CD4-positive, alpha-beta T cell treated with Interleukin-6 at 100 ng/mL for 8 hours (primary cell): ENCODE data around the gene KDM4B.

Experiments
- DNase-seq: peaks from one replicate; pipeline ENCODE4 v3.0.0-alpha.2; 2020; ENCODE audit warnings: mixed read lengths, low spot score

Gene KDM4B

GRCh38 chr19:5107432-5108122 lies 138.7 kb downstream of the KDM4B start:
- DNase-seq, result no peak

GRCh38 chr19:5108123-5108596 lies 139.2 kb downstream of the KDM4B start:
- no peak for DNase-seq

DNA sequence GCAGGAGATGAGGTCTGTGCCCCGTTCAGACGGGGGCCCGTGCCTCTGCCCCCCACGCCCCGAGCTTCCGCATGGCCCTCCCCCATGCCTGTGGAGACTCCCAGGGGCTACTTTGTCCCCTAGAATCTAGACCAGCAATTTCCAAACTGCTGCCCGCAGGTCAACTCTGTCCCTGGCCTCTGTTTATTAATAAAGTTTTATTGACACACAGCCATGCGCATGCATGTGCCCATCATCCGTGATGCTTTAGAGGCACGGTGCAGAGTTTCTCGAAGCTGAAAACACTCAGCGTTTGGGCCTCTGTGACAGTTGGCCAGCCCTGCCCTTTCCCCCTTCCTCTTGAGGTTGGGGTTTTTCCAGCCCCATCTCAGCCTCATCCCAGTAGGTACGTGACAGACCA lies 140.0 kb downstream of the KDM4B start:
- DNase-seq, result no peak

GRCh38 chr19:5109560-5109959 lies 140.6 kb downstream of the KDM4B start:
- DNase-seq, result no peak

DNA sequence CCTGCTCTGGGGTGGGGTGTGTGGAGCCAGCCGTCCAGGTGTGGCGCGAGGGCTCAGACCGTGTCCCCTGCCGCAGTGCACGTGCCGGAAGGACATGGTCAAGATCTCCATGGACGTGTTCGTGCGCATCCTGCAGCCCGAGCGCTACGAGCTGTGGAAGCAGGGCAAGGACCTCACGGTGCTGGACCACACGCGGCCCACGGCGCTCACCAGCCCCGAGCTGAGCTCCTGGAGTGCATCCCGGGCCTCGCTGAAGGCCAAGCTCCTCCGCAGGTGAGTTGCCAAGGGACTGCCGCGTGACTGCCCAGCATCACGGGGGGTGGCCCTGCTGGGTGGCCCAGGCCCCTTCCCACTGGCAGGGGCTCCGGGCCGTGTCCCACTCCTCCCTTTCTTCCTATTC lies 141.6 kb downstream of the KDM4B start:
- DNase-seq, result no peak

DNA sequence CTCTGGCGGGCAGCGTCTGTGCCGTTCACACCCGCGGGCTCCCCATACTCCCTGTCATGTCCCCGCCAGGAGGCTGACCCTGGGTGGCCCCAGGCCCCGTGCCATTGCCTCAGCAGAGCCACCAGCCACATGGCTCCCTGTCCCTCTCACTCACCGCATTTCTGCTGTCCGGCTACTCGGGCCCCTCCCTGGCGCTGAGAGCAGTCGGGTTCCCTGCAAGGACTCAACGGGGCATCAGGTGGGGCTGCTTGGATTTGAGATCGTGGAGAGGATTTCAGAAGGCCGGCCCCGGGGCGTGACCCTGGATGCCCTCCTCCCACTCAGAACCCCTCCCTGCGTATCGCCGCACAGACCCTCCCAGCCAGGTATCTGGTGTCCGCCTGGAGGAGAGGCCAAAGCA lies 142.1 kb downstream of the KDM4B start:
- DNase-seq, result no peak

GRCh38 chr19:5112175-5112574 lies 143.3 kb downstream of the KDM4B start:
- DNase-seq, result no peak

DNA sequence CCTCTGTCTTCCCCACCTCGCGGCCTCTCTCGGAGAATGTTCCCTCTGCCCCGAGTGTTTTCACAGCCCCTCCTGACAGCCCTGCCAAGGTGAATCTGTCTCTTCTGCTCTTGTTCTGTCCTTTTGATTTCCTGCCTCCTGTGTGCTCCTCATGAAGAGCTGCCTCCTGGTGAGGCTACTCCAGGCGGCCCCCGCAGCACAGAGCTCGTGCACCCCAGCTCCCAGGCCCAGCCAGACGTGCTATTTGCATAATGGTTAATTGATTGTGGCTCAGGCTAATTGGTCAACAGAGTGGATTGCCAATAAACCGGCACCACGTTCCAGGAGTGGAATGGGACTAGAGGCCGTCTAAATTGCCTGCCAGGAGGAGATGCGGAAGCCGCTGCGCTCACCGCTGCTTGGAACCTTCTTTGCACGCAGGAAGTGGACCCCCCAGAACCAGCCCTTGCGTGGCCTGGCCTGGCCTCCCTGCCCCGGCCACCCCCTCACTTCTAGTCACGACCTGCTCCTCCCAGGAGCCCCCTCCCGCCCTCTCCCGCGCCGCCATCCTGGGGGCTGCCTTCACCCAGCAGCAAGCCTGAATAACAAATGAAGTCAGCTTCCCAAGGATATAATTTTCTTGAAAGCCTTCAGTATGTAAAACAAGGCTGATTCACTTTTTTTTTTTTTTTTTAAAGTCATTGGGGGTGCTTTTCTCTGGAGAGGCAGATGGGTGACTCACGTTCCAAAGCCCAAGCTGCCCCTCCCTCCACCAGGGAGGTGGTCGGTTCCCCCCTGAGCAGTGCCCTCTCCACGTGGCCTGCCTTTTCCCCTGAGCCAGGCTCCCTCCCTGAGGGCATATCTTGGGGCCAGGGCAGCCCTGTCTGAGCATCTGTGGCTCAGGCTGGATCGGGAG lies 144.0 kb downstream of the KDM4B start:
- no peak for DNase-seq

DNA sequence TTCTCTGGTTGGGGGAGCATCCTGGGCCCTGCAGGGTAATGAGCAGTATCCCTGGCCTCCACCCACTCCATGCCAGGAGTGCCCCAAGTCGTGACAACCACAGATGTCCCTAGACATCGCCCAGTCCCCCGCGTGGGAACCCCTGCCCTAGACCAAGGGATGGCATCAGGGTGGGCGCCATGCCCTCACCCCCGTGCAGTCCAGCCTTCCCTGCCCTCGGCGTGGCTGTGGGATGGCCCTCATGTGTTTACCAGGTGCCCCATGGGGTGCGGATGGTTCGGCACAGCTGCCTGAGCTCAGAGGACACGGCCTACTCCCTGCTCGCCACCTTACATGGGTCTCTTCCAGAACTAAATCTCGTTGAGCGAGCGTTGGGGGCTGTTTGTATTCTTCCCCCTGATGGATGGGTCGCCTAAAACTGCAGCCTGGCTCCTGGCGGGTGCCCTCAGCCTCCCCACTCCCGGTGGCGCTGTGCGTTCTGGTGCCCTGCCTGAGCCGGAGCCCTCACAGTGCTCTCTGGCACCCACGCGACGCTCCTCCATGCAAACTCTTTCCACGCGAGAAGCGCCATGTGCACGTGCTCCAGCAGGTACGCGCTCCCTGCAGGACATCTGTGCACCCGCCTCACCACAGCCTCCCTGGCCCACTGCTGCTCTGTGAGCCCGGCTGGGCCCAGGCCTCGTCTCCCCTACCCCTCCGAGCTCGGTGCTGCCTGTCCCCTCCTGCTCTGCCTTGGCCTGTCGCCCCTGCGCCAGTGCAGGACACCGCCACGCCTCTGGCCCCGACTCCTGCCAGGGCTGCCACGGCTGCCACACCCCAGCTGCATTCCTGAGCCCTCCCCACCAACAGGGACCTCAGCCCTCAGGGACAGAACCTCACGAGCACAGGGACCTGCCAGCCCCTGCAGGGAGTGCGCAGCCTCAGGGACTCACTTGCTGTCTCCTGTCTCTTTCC lies 145.0 kb downstream of the KDM4B start:
- no peak for DNase-seq

- DNase-seq, result no peak
Measured at GRCh38 chr19:5114727-5115126, 145.8 kb downstream of the KDM4B start.

GRCh38 chr19:5115351-5115750 lies 146.4 kb downstream of the KDM4B start:
- no peak for DNase-seq

DNA sequence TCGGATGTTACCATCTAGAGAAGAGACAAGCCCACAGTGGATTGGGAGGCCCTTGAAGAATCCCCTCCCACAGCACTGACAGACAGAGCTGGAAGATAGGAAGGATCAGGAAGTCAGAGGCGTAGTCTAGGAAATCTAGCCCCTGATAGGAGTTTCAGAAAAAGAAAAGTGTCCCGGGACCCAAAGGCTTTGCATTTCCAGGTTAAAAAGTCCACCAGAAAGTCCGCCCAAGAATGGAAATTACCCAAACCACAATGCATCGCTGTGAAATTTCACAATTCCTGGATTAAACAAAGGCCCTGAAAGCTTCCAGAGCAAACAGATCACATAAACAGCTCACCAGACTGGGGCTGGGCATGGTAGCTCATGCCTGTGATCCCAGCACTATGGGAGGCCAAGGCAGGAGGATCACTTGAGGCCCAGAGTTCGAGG lies 146.9 kb downstream of the KDM4B start:
- DNase-seq, result no peak

DNA sequence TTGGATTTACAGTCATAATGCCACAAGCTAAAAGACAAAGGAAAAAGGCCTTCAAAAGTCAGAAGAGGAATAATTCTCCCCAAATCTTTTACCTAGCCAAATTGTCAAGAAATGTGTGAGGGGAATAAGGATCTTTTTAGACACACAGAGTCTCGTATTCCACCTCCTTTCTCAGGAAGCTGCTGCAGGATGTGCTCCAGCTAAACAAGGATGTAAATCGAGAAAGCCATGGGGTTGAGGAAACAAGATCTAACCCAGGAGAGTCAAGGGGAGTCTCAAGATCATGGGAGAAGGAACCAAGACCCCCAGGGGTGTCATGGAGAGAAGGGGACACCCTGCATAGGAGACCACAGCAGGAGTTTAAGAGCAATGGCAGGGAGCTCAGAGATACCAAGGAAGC lies 147.4 kb downstream of the KDM4B start:
- no peak for DNase-seq

- DNase-seq, result no peak
Measured at GRCh38 chr19:5117421-5117820, 148.5 kb downstream of the KDM4B start.

GRCh38 chr19:5118026-5118425 lies 149.1 kb downstream of the KDM4B start:
- DNase-seq, result no peak

DNA sequence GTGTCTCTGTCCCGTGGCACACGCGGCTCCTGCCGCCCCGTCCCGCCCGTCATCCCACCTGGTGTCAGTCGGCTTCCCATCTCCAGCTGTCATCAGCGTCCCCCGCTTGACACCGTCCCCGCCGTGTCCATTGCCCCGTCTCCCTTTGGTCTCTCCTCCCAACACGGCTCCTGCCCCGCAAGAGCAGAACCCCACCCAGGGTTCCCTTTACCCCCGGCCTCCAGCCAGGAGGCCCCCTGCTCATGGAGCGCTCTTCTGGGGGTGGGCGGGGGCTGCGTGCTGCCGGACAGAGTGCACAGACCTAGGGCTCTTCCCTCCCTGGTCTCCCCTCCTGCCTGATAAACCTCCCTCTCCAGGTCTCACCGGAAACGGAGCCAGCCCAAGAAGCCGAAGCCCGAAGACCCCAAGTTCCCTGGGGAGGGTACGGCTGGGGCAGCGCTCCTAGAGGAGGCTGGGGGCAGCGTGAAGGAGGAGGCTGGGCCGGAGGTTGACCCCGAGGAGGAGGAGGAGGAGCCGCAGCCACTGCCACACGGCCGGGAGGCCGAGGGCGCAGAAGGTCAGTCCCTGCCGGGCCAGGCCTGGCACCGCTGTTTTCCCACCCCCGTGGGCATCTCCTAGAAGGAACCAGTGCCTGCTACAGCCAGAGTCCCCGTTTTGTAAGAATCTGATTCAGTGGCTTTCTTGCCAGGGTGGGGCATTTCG lies 150.5 kb downstream of the KDM4B start:
- DNase-seq, result no peak

DNA sequence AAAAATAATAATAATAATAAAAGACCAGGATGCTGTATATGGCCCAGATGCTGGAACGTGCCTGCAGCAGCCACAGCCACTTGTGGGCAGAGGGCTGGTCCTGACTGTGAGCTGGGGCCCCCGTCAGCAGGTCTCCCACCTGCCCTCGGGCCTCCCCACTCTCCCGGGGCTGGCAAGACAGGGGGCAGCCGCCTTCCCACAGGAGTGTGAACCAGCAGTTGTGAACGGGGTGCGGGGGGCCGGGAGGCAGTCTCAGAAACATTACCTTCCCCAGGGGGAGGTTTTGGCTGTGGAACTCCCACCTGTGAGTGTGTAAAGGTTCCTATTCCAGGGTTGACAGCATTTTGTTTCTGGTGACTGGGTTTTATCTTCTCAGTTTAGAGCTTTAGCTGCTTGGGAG lies 151.4 kb downstream of the KDM4B start:
- no peak for DNase-seq

DNA sequence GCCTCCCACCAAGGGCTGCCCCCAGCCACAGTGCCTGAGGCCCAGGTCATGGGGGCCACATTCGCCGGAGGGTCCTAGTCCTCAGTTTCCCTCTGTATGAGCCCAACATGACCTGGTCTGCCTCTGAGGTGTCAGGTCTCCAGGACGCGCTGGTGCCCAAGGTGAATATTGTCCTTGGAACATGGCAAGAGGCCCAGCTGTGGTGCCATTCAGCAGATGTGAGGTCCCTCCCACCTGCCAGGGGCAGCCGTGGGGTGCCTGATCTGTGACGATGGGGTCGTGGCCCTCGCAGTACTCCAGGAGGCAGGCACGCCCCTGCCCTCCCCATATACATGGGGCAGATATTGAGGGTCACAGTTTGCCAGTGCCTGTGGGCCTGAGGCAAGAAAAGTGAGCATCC lies 151.9 kb downstream of the KDM4B start:
- DNase-seq, result no peak

DNA sequence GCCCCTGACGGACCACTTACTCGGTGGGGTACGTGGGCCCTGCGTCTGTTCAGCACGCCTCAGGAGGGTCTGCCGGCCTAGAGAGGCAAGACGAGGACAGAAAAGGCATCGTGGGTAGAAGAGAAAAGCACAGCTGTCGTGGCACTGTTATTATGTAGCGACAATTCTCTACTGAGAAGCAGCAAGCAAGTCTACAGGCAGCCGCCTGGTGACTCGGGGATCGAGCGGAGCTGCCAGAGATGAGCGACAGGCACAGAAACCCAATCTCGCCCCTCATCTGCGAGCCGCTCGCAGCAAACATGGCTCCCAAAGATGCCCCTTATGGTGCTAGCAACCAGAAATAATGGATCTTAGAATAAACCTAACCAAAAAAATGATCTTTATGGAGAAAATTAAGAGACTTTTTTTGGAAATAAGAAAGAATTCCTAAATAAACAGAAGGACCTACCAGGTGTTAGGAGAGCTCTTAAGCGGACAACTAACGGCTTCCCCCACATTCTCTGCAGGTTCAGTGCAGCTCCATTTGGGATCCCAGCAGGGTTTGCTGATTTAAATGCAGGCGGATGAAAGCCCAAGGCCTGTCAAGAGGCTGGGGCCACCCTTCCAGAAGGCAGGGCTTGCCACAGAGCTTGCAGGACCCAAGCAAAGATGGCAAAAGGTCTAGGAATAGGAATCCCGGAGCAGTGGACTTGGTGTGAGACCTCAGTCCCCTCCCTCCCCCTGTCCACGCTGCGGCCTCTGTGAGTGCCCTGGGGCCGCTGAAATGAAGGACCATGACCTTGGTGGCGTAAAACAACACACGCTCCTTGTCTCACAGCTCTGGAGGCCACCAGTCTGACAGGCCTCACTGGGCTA lies 152.6 kb downstream of the KDM4B start:
- DNase-seq, result no peak

DNA sequence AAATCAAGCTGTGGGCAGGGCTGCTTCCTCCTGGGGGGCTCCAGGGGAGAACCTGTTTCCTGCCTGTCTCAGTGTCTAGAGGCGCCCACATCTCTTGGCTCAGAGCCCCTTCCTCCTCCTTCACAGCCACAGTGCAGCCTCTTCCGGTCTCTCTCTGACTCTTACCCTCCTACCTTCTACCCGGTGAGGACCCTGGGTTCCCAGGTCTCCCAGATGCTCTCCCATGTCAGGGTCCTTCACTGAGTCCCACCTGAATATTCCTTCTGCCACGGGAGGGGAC lies 153.1 kb downstream of the KDM4B start:
- DNase-seq, result no peak
